Amygdala (tissue), 56 donors: Measurements from ENCODE around the gene JOSD2.

Source experiments
- DNase-seq, 56 donors: peaks; one replicate each; lab custom pipeline; 2025; lab: John Stamatoyannopoulos, UW

JOSD2 gene

GRCh38 chr19:50458396-50459066 lies 52.5 kb downstream of the JOSD2 start:
- DNase-seq = no peak

GRCh38 chr19:50457300-50457699 lies 53.7 kb downstream of the JOSD2 start:
- DNase-seq = no peak
